Endothelial cell of umbilical vein (primary cell): Measurements from ENCODE around the gene CYP8B1. TPM values are rescaled to one million over a fixed set of nuclear protein-coding genes. Genes with fewer than 3 reads are reported as not detected.

ENCODE experiments used
- BruUV-seq: library from RNA; stranded (reverse); fragments of 400-500 nt; replicated peaks from 2 replicates; lab custom pipeline; 2021; lab: Mats Ljungman, UMichigan
- CTCF ChIA-PET: fragments of 300-600, 350-600 bp; sonication (Branson Sonifier 250); formaldehyde crosslinking; loops from one replicate; lab custom pipeline; 2021; ENCODE audit warnings: antibody characterized with exemption, inconsistent platforms; lab: Charles Lee
- POLR2A ChIA-PET: fragments of 300-600, 350-600 bp; sonication (Branson Sonifier 250); formaldehyde crosslinking; loops from one replicate; lab custom pipeline; 2021; ENCODE audit warnings: antibody characterized with exemption, inconsistent platforms; lab: Charles Lee
- DNase-seq: peaks from one replicate; pipeline ENCODE4 v3.0.0-alpha.2; 2011; ENCODE audit warnings: low read depth, low spot score
- FAIRE-seq: peaks from 2 replicates; lab custom pipeline; 2011; peaks lifted over from hg19 to GRCh38; lab: Jason Lieb, UNC
- H2AFZ ChIP-seq: 2 replicates; pipeline ENCODE4 v1.6.0; 2012; ENCODE audit warnings: low read depth, low read length, control low read depth, inconsistent platforms
- H3K27ac ChIP-seq: 2 replicates; pipeline ENCODE4 v1.5.1; 2011; ENCODE audit warnings: low read depth, mild to moderate bottlenecking, control low read depth, low read length, moderate library complexity; ENCODE audit not compliant: insufficient read depth
- H3K27me3 ChIP-seq, 2 experiments: 2 replicates each; pipeline versions ENCODE4 v1.6.0 to v1.6.1; 2011; ENCODE audit warnings: low read length in 2 of 2, mixed read lengths in 1 of 2; ENCODE audit not compliant: control insufficient read depth in 2 of 2, insufficient read depth in 2 of 2
- H3K36me3 ChIP-seq, 2 experiments: 2 replicates in 1 of 2; 3 replicates in 1 of 2; pipeline ENCODE4 v1.5.1; 2011; ENCODE audit warnings: low read length in 2 of 2, mild to moderate bottlenecking in 1 of 2, moderate library complexity in 1 of 2; ENCODE audit not compliant: control insufficient read depth in 2 of 2, insufficient read depth in 2 of 2; ENCODE audit errors: extremely low read depth in 1 of 2
- H3K4me1 ChIP-seq: 3 replicates; pipeline ENCODE4 v1.5.1; 2011; ENCODE audit warnings: mild to moderate bottlenecking, low read length; ENCODE audit not compliant: control insufficient read depth, insufficient read depth; ENCODE audit errors: extremely low read depth
- H3K4me2 ChIP-seq: 2 replicates; pipeline ENCODE4 v1.6.1; 2011; ENCODE audit warnings: low read length, control low read depth, mixed read lengths; ENCODE audit not compliant: insufficient read depth
- H3K4me3 ChIP-seq, 3 experiments: fragments of 200-600 bp in 1 of 3; sonication (generic), shearing (Covaris generic) in 1 of 3; replicated peaks in 1 of 3; 2 replicates each; pipeline ENCODE4 v1.5.1; 2011 to 2016; ENCODE audit warnings: control low read depth in 3 of 3, low read length in 3 of 3, mild to moderate bottlenecking in 2 of 3, inconsistent platforms in 1 of 3, low read depth in 1 of 3, moderate library complexity in 1 of 3; ENCODE audit not compliant: insufficient read depth in 1 of 3
- H3K79me2 ChIP-seq: 2 replicates; pipeline ENCODE4 v1.6.0; 2012; ENCODE audit warnings: low read length, inconsistent platforms; ENCODE audit not compliant: control insufficient read depth, insufficient read depth
- H3K9ac ChIP-seq: replicated peaks from 2 replicates; pipeline ENCODE3; 2011; ENCODE audit warnings: low read length, control low read depth; ENCODE audit not compliant: insufficient read depth; ENCODE audit errors: extremely low read depth
- H3K9me1 ChIP-seq: replicated peaks from 3 replicates; pipeline ENCODE4 v1.6.0; 2011; ENCODE audit warnings: mild to moderate bottlenecking, low read length; ENCODE audit not compliant: control insufficient read depth, insufficient read depth; ENCODE audit errors: extremely low read depth
- H3K9me3 ChIP-seq: replicated peaks from 2 replicates; pipeline ENCODE4 v1.5.1; 2012; ENCODE audit warnings: low read length, inconsistent platforms; ENCODE audit not compliant: control insufficient read depth, insufficient read depth
- H4K20me1 ChIP-seq: replicated peaks from 2 replicates; pipeline ENCODE3; 2011; ENCODE audit warnings: mild to moderate bottlenecking, low read length; ENCODE audit not compliant: control insufficient read depth, insufficient read depth; ENCODE audit errors: extremely low read depth
- JUN ChIP-seq: IDR thresholded peaks from 2 replicates; pipeline ENCODE4 v1.6.1; 2011; ENCODE audit warnings: borderline replicate concordance, low read depth; ENCODE audit not compliant: insufficient read length, insufficient read depth
- MYC ChIP-seq: IDR thresholded peaks from one replicate; pipeline ENCODE4 v1.6.1; 2011; ENCODE audit warnings: mild to moderate bottlenecking, low read depth, low read length
- dilution Hi-C: fragments of 300-500 bp; cut with MboI; formaldehyde crosslinking; loops from one replicate; pipeline ENCODE4 v1.15.0; 2019; ENCODE audit warnings: low sequenced_read_pairs; ENCODE audit not compliant: extremely low pct_ligation_motif_present
- intact Hi-C: fragments of 100-400 bp; cut with micrococcal nuclease; formaldehyde crosslinking; loops from one replicate; pipeline ENCODE4 v1.10.0; 2022
- polyA plus RNA-seq, 4 experiments: library from polyadenylated mRNA; depleted of rRNA in 3 of 4; stranded (reverse) in 3 of 4; unstranded in 1 of 4; fragments of >200 nt; gene quantifications; 2 replicates each; pipeline versions ENCODE4 v1.2.1 to v1.2.3, GENCODE V29; 2011 to 2012; ENCODE audit warnings: missing spikeins in 1 of 4
- total RNA-seq: library from RNA; stranded (reverse); gene quantifications from 2 replicates; pipeline ENCODE4 v1.2.3, GENCODE V29; 2021
- TF ChIP-seq, protein P1 (sequence below): IDR thresholded peaks from 2 replicates; pipeline ENCODE4 v1.6.1; 2011; ENCODE audit not compliant: insufficient read depth, insufficient read length
- TF ChIP-seq, protein P2 (sequence below), 2 donors: IDR thresholded peaks; 1 replicate in 1 of 2; 2 replicates in 1 of 2; pipeline ENCODE4 v1.5.1; 2011; ENCODE audit warnings: low read length in 2 of 2, mild to moderate bottlenecking in 2 of 2, moderate library complexity in 2 of 2, control low read depth in 1 of 2, inconsistent platforms in 1 of 2, low read depth in 1 of 2; ENCODE audit not compliant: insufficient read depth in 1 of 2; ENCODE audit errors: extremely low read depth in 1 of 2

Gene CYP8B1
- total and polyA plus RNA-seq, 2 donors (not counting 3 experiments of a cell fraction or from before 2014, with no cell fraction given): not detected

DNA sequence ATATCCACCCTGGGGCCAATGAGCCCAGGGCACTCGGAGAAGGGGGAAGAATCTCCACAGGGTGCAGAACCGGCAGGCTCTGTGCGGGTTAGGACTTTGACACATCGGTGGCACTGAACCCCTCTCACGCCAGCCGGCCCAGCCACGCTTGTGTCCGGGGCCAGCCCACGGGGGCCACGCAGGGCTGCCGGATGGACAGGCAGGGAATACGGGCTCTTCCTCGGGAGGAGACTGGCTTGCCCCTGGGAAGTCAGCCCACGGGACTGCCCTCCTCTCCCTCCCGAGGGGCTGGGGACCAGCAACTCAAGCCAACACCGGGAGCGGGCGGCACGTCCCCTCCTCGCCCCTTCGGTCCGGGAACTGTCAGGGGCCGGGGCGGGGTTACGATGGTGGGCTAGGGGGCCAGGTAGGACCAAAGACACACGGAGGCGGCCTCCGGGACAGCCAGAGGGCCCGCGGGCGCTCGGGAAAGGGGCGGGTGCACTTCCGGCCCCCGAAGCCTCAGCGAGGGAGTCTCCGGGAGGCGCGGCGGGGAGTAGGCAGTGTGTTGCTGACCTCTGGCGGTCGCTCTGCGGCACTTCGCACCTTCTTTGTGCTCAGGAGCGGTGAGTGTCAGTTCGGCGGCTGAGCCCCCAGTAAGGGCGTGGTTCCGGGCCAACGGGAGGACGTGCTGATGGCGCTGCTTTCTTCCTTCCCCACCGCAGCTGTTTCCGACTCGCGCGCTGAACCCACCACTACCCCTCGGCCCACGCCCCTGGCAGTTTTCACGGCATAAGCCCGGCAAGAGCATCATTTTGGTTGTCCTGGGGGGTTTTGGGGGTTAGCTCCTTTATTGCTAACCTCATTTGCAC, 5.1 kb upstream of the CYP8B1 start:
- Histone ChIP-seq H3K79me2 (no peaks in the 10 kb centered on the region), H3K27me3 (peaks cover 11 to 16% of the 10 kb centered on the region in 2 experiments), H3K9me1 (no peaks in the 10 kb centered on the region), H4K20me1 (no peaks in the 10 kb centered on the region), H3K4me2 (peak overlapping the region; percentile 51), H3K36me3 (no peaks in the 10 kb centered on the region), H3K9ac (peak overlapping the region; percentile 22), H3K4me1 (peaks cover 7% of the 10 kb centered on the region), H3K27ac (no peak overlapping the region), H2AFZ (peak overlapping the region; percentile 93), H3K4me3 (peak overlapping the region; percentile 23 to 40 (median 38)), H3K9me3 (no peaks in the 10 kb centered on the region)
- BruUV-seq: no TSS peak
- TF ChIP-seq, protein P1, sequence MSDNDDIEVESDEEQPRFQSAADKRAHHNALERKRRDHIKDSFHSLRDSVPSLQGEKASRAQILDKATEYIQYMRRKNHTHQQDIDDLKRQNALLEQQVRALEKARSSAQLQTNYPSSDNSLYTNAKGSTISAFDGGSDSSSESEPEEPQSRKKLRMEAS: no peak
- TF ChIP-seq, protein P2, sequence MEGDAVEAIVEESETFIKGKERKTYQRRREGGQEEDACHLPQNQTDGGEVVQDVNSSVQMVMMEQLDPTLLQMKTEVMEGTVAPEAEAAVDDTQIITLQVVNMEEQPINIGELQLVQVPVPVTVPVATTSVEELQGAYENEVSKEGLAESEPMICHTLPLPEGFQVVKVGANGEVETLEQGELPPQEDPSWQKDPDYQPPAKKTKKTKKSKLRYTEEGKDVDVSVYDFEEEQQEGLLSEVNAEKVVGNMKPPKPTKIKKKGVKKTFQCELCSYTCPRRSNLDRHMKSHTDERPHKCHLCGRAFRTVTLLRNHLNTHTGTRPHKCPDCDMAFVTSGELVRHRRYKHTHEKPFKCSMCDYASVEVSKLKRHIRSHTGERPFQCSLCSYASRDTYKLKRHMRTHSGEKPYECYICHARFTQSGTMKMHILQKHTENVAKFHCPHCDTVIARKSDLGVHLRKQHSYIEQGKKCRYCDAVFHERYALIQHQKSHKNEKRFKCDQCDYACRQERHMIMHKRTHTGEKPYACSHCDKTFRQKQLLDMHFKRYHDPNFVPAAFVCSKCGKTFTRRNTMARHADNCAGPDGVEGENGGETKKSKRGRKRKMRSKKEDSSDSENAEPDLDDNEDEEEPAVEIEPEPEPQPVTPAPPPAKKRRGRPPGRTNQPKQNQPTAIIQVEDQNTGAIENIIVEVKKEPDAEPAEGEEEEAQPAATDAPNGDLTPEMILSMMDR (IDR thresholded peaks at IDR 0.05; ENCODE audit: extremely low read depth in 1 of 2, insufficient read depth in 1 of 2, low read depth in 1 of 2, low read length in 2 of 2): peak; percentile 88 to 94
- TF ChIP-seq JUN (no peak), MYC (no peak)
- dilution Hi-C loops: no loop called here
- FAIRE-seq: peak; percentile 87
- peak; percentile 46 for DNase-seq
- intact Hi-C loops: loop anchor here (1.0 kb wide), 2 partner anchors 50 to 100 kb away; no protein-coding TSS in a partner anchor
- ChIA-PET POLR2A (no interaction called here), CTCF (interaction anchor here (0.6 to 2.2 kb wide), 15 partner anchors 8 to 651 kb away, joined by 3 to 21 read pairs (median 3); no protein-coding TSS in a partner anchor)
